ENCODE data around the gene SBNO2.
"Not testable (repeated sequence)": the region's sequence is repeated elsewhere in the genome, so short reads cannot be mapped to it uniquely, and the experiment has no call there.

The SBNO2 gene
- total RNA-seq: 142 to 181 reads per million in 2 donors

- DNase-seq: peak; percentile 75
Measured at GRCh38 chr19:1173845-1174809, at the start of gene SBNO2. TSS of gene SBNO2 (minus strand) at chr19:1174268. CDS start at chr19:1154276, 19,992 bp downstream.

DNA sequence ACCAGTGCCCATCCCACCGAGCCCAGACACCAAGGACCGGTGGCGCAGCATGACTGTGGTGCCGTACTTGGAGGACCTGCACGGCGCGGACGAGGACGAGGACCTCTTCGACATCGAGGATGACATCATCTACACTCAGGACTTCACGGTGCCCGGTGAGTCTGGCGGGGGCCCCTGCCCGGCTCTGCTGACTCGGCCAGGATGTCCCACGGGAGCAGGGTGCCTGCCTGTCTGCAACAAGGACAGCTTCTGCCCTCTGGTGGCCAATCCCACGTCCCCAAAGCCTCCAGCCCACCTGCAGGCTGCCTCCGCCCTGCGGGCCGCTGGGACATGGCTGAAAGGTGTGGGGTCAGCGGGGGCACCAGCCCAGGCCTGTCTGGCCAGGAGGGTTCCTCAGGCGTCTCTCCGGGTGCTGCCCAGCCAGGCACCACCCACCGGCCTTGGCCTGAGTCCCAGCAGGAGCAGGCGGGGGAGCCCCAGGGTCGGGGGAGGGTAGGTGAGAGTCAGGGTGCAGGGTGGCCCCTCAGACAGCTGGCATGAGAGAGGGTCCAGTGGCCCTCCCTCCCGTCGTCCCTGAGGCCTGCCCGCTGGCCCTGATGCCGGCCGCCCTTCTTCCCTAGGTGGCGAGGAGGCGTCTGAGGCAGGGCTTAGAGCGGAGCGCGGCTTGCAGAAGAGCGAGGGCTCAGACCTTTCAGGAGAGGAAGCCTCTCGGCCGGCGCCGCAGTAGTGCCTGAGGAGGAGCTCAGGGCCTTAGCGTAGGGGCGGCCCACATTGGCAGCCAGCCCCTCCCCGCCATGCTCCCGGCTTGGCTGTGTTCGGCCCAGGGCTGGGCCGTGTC is 49.2 kb upstream of the SBNO2 start:
- DNase-seq: no peak

GRCh38 chr19:1222394-1222793 is 48.3 kb upstream of the SBNO2 start:
- no peak for DNase-seq

GRCh38 chr19:1221904-1222255 is 47.8 kb upstream of the SBNO2 start:
- no peak for DNase-seq

DNA sequence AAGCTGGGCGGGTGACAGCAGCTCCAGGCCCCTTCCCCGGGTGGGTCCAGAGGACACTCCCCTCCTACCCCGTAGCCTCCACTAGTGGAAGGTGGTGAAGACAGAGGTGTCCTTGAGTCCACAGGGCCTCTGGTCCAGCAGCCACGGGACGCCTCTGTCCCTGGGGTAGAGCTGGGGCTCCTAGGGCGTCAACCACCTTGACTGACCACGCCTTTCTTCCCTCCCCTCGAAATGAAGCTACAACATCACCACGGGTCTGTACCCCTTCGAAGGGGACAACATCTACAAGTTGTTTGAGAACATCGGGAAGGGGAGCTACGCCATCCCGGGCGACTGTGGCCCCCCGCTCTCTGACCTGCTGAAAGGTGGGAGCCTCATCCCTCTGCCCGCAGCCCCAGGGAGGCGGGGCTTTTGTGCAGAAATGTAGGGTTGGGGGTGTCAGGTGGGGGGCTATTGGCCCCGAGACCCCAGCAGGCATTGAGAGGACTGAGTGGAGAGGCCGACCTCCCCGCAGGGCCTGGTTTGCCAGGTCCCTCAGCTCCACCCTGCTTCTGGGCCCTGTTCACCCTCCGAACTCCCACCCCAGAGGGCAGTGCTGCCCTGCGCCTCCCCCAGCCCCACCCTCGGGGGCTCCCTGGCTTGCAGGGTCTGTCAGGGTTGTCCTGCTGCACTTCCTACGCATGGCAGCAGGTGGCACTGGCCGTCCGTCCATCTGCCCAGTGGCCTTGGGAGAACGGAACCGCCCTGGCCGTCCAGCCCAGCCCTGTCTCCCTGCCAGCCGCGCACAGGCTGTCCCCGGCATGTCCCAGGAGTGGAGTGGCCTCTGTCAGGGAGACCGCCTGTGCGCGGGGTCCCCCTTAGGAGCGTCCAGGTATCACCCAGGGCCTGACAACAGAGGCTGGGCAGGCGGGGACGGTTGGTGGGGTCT is 47.2 kb upstream of the SBNO2 start:
- no peak for DNase-seq

GRCh38 chr19:1220477-1220930 is 46.4 kb upstream of the SBNO2 start:
- DNase-seq: no peak

DNA sequence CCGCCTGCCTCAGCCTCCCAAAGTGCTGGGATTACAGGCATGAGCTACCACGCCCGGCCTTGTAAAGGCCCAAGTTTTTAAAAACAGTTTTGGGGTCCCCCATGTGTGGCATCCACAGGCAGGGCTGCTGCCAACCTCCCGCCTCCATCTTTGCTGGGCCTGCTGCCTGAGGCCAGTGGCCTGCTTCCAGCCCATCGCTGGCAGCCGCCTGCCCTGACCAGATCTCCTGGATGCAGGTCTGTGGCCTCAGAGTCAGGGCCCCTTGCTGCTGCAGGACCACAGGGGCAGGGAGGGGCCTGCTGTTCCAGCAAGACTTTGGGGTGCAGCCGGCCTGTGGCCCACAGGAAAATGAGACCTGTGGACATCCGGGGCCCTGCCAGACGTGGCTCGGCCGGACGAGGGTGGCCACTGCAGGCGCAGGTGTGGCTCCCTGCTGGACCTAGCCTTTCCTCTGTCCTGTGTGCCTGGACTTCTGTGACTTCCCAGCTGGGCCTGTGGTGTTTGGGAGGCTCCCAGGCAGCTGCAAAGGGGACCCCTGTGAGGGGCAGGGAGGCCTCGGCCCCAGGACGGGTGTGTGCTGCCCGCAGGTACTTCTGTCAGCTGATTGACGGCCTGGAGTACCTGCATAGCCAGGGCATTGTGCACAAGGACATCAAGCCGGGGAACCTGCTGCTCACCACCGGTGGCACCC is 45.9 kb upstream of the SBNO2 start:
- no peak for DNase-seq

GRCh38 chr19:1218751-1219567 is 44.9 kb upstream of the SBNO2 start:
- no peak for DNase-seq

DNA sequence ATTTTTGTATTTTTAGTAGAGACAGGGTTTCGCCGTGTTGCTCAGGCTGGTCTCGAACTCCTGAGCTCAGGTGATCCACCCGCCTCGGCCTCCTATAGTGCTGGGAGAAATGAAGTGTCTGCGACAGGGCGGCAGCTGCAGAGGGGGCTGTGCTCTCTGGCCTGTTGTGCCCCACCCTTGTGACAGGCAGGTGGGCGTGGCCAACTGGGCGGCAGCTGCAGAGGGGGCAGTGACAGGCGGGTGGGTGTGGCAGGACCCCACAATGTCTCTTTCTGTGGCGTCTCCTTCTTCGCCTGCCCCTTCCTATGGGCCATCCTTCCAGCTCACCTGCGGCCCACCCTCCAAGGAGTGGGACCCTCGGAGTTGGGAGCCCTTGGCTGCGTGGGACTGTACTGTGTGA is 43.3 kb upstream of the SBNO2 start:
- DNase-seq: no peak

DNA sequence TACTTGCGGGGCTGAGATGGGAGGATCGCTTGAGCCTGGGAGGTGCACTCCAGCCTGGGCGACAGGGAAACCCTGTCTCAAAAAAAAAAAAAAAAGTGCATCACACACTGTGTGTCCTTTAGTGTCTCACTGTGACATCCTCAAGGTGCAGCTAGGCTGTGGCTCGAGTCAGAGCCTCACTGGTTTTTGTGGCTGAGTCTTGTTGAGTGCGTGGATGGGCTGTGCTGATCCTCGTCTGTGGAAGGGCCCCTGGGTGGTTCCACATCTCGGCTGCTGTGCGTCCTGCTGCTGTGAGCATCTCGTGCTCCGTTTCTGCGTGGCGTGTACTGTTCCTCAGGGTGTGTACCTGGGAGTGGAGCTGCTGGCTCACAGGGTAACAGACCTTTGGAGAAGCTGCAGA is 42.7 kb upstream of the SBNO2 start:
- no peak for DNase-seq

GRCh38 chr19:1214862-1215731 is 41.0 kb upstream of the SBNO2 start:
- DNase-seq: no peak

DNA sequence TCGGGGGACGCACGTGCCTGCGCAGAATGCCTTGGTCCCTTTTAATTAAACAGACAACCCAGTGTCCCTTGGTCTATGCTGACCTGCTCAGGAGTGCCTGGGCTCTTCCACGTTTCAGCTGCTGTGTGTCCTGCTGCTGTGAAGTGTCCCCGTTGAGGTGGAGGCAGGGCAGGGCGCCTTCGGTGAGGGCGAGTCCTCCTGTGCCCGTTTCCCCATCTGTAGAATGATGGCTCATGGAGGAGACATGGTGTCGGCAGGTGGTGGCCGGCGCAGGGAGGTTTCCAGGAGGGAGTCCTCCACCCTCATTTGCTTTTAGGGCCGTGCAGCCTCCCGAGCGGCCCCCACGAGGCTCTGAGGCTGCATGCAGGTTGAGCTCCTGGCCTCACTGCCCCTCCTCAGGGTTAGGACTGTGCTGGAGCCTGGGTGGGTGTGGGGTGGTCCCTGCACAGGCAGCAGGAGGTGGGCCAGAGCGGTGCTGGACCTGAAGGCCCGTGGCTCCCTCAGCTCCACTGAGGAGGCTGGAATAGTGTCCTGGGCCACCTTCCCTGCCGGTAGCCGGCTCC is 40.3 kb upstream of the SBNO2 start:
- DNase-seq: no peak

DNA sequence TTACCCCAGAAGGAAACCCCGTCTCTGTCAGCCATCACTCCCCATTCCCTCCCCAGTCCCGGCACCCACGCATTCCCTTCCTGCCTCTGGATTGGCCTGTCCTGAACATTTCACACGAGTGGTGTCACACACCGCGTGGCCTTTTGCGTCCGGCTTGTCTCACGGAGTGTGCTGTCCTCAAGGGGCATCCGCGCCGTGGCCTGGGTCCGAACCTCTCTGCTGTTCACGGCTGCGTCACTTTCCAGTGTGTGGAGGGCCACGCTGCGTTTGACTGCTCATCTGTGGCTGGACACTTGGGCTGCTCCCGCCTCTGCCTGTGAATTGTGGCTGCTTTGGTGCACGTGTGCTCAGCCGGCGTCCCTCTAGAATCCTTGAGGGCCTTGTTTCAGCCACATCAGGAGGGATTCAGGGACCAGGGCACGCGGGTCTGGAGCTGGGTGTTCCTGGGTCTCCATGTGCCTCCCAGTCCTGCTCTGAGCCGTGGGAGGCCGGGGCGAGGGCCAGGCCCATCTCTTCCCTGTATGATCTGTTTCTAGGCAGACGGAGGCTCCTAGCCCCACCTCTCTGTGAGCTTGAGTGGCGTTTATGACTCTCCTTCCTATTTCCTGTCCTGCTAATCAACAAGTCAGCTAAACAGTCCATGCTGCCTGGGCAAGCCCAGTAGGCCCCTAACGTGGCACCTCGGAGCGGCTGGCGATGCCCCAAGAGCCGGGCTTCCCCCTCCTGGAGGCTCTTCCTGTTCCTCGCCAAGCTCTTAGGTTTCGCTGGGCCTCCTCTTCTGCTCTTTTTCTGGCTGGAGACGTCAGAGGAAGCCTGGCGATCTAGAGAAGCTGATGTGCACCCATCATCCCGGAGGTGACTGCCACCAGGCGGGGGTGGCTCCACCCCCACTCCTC is 39.6 kb upstream of the SBNO2 start:
- no peak for DNase-seq

- DNase-seq: no peak
Measured at GRCh38 chr19:1211494-1212234, 37.6 kb upstream of the SBNO2 start.

DNA sequence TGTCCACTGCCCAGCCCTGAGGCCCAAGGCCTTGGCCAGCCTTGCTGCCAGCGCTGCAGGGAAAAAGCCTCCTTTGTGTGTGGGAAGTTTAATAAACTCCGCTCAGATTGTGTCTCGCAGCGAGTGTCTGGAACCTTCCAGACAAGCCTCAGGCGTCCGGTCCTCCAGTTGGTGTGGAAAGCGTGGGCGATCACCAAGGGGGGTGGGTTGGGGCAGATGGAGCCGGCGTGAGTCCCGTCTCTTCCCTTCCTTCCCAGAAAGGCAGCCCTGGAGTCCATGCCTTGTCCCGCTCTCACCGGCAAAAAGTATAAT is 36.1 kb upstream of the SBNO2 start:
- DNase-seq: no peak

GRCh38 chr19:1208830-1209229 is 34.8 kb upstream of the SBNO2 start:
- DNase-seq: not testable (repeated sequence)

- DNase-seq: no peak
Measured at GRCh38 chr19:1206864-1207450, 32.9 kb upstream of the SBNO2 start.
